ENCODE results near the gene PDZRN3.

PDZRN3 gene

GRCh38 chr3:73398084-73398483 is 226.7 kb downstream of the PDZRN3 start:
- no peak for TF ChIP-seq TAF1 (IDR thresholded peaks at IDR 0.05; ENCODE audit: borderline replicate concordance, insufficient read depth, low read length)

DNA sequence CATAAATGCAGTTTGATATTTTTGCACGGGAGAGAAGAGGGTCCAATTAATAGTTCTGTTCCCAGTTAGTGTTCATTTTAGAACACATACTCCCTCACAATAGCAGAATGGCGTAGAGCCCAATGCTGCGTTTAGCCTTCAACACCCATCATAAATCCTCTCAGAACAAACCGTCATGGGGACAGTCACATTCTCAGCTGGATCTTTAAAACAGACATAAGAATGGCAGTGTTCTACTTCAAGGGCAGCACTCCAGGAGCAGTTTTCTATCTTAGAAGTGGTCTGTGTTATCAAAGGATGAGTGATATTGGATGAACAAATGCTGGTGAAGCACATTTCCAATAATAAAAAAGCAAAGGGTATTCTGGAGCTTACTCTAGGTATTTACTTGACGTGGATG is 230.5 kb downstream of the PDZRN3 start:
- TF ChIP-seq FOXP2 (optimal IDR thresholded peaks at IDR 0.05; ENCODE audit: borderline replicate concordance, extremely low read depth, extremely low read length, insufficient read depth) (no peak), REST (IDR thresholded peaks at IDR 0.05; ENCODE audit: insufficient read depth in 1 of 2, low read depth in 2 of 2, low read length in 2 of 2) (no peak)

GRCh38 chr3:73393005-73393404 is 231.7 kb downstream of the PDZRN3 start:
- TF ChIP-seq TAF1 (IDR thresholded peaks at IDR 0.05; ENCODE audit: borderline replicate concordance, insufficient read depth, low read length) (no peak), POLR2AphosphoS5 (IDR thresholded peaks at IDR 0.05; ENCODE audit: low read depth, low read length) (no peak), SIN3A (IDR thresholded peaks at IDR 0.05; ENCODE audit: borderline replicate concordance, insufficient read depth, low read length) (no peak), FOXP2 (optimal IDR thresholded peaks at IDR 0.05; ENCODE audit: borderline replicate concordance, extremely low read depth, extremely low read length, insufficient read depth) (no peak)

- TF ChIP-seq TAF1 (IDR thresholded peaks at IDR 0.05; ENCODE audit: borderline replicate concordance, insufficient read depth, low read length) (no peak), FOXP2 (optimal IDR thresholded peaks at IDR 0.05; ENCODE audit: borderline replicate concordance, extremely low read depth, extremely low read length, insufficient read depth) (no peak), REST (IDR thresholded peaks at IDR 0.05; ENCODE audit: insufficient read depth in 1 of 2, low read depth in 2 of 2, low read length in 2 of 2) (no peak), POLR2AphosphoS5 (IDR thresholded peaks at IDR 0.05; ENCODE audit: low read depth, low read length) (no peak), SIN3A (IDR thresholded peaks at IDR 0.05; ENCODE audit: borderline replicate concordance, insufficient read depth, low read length) (no peak)
Observed at GRCh38 chr3:73391984-73392383, 232.8 kb downstream of the PDZRN3 start.

GRCh38 chr3:73389928-73390327 is 234.8 kb downstream of the PDZRN3 start:
- TF ChIP-seq REST (IDR thresholded peaks at IDR 0.05; ENCODE audit: insufficient read depth in 1 of 2, low read depth in 2 of 2, low read length in 2 of 2) (no peak), POLR2AphosphoS5 (IDR thresholded peaks at IDR 0.05; ENCODE audit: low read depth, low read length) (no peak), SIN3A (IDR thresholded peaks at IDR 0.05; ENCODE audit: borderline replicate concordance, insufficient read depth, low read length) (no peak), TAF1 (IDR thresholded peaks at IDR 0.05; ENCODE audit: borderline replicate concordance, insufficient read depth, low read length) (no peak), FOXP2 (optimal IDR thresholded peaks at IDR 0.05; ENCODE audit: borderline replicate concordance, extremely low read depth, extremely low read length, insufficient read depth) (no peak)

GRCh38 chr3:73389117-73389813 is 235.5 kb downstream of the PDZRN3 start:
- no peak for TF ChIP-seq SIN3A (IDR thresholded peaks at IDR 0.05; ENCODE audit: borderline replicate concordance, insufficient read depth, low read length)
- TF ChIP-seq FOXP2 (optimal IDR thresholded peaks at IDR 0.05; ENCODE audit: borderline replicate concordance, extremely low read depth, extremely low read length, insufficient read depth), result no peak
- TF ChIP-seq REST (IDR thresholded peaks at IDR 0.05; ENCODE audit: insufficient read depth in 1 of 2, low read depth in 2 of 2, low read length in 2 of 2), result no peak
- no peak for TF ChIP-seq TAF1 (IDR thresholded peaks at IDR 0.05; ENCODE audit: borderline replicate concordance, insufficient read depth, low read length)
- TF ChIP-seq POLR2AphosphoS5 (IDR thresholded peaks at IDR 0.05; ENCODE audit: low read depth, low read length), result no peak
